Peyer's patch (tissue), 4 donors: ENCODE data around the gene NTSR2.

Experiments
- CTCF ChIP-seq, 6 experiments: fragments of 450-650 bp in 4 of 6; fragments of 200-600 bp in 2 of 6; sonication (generic) in 1 of 6; IDR thresholded peaks; one replicate each; pipeline ENCODE4 v1.5.1; 2017 to 2019; ENCODE audit warnings: antibody characterized with exemption in 6 of 6, mild to moderate bottlenecking in 3 of 6, moderate library complexity in 1 of 6
- POLR2A ChIP-seq, 2 donors: fragments of 450-650 bp; IDR thresholded peaks; one replicate each; pipeline ENCODE4 v1.5.1; 2017; ENCODE audit warnings: antibody characterized with exemption in 2 of 2, mild to moderate bottlenecking in 2 of 2, moderate library complexity in 2 of 2

DNA sequence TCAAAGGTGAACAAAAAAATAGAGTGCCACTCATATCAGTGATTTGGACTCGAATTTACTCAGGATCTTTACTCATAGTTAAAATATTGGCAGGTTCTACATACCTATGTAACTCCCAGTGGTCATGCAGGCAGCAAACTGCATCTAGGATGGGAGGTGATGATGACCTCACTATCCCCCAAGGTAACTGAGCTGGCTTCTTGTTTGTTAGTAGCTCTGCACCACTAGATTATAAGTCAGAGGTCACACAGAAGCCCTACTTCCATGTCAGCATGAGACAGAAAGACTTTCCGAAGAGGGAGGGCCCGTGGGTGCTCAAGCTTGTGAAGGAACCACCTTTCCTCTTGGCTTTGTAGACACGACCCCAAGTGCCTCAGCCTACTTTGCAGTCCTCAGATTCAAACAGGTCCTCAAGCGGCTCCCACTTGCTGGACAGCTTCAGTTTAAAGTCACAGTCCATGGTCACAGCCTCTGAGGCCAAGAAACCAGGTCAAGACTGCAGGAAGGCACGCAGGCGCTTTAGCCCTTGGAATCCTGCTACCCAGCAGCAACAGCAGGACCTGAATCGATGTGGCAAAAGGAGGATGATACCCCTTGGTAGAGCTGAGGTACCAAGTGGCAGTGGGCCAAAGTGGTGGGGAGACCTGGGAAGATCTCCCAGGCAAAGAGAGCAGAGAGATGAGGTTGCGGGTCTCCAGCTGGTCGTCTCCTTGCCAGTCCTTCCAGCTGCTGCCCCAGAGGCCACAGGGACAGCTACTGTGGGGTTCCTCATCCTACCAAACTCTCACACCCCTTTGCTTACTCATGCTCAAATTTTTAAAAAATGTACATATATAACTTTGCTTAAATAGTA is 4.3 kb downstream of the NTSR2 start:
- TF ChIP-seq POLR2A (IDR thresholded peaks at IDR 0.05) (no peak), CTCF (IDR thresholded peaks at IDR 0.05) (no peak)
